Activated B cell treated with CpG ODN at 0.5 μM for 24 hours (primary cell): Measurements from ENCODE around the gene SENP8. TPM values are rescaled to one million over a fixed set of nuclear protein-coding genes. Genes with fewer than 3 reads are reported as not detected.

Experiments used
- ATAC-seq: fragments of 200-7000 bp; cut with Tn5 transposase; one replicate; pipeline ENCODE4 v1.10.0; 2021; ENCODE audit warnings: low read depth, mild to moderate bottlenecking, moderate library complexity
- CTCF ChIA-PET: fragments of 350-600 bp; sonication (Branson Sonifier 250); formaldehyde crosslinking; loops from one replicate; lab custom pipeline; 2021; ENCODE audit warnings: antibody characterized with exemption; lab: Charles Lee
- POLR2A ChIA-PET: fragments of 350-600 bp; sonication (Branson Sonifier 250); formaldehyde crosslinking; loops from one replicate; lab custom pipeline; 2021; ENCODE audit warnings: antibody characterized with exemption; lab: Charles Lee
- DNase-seq: peaks from one replicate; pipeline ENCODE4 v3.0.0; 2022
- H3K27ac Mint-ChIP-seq: one replicate; pipeline ENCODE4 v1.8.0; 2020; ENCODE audit warnings: mixed read lengths
- H3K27me3 Mint-ChIP-seq: one replicate; pipeline ENCODE4 v1.8.0; 2021; ENCODE audit warnings: mixed read lengths
- H3K36me3 Mint-ChIP-seq: one replicate; pipeline ENCODE4 v1.8.0; 2021; ENCODE audit warnings: low read depth, mixed read lengths
- H3K4me1 Mint-ChIP-seq: one replicate; pipeline ENCODE4 v1.8.0; 2021; ENCODE audit warnings: mixed read lengths
- H3K4me3 Mint-ChIP-seq: one replicate; pipeline ENCODE4 v1.8.0; 2020; ENCODE audit warnings: mild to moderate bottlenecking, mixed read lengths
- H3K9me3 Mint-ChIP-seq: one replicate; pipeline ENCODE4 v1.8.0; 2020; ENCODE audit warnings: mixed read lengths
- CTCF ChIP-seq: fragments of 200-600 bp; IDR thresholded peaks from one replicate; pipeline ENCODE4 v1.8.0; 2022; ENCODE audit warnings: antibody characterized with exemption, mild to moderate bottlenecking
- intact Hi-C: fragments of 100-400 bp; cut with micrococcal nuclease; formaldehyde crosslinking; loops from one replicate; pipeline ENCODE4 v1.15.1; 2024
- total RNA-seq: library from RNA; stranded (reverse); gene quantifications from 2 replicates; pipeline ENCODE4 v1.2.3, GENCODE V29; 2022

The SENP8 gene
- total RNA-seq, 1 donor from 2014 or later, result 1.1 TPM

- ATAC-seq, result no peak
- H3K27me3 Mint-ChIP-seq, result peaks cover 6% of the 10 kb centered on the region
- no peak for DNase-seq
- ChIA-PET CTCF (no interaction called here), POLR2A (no interaction called here)
- intact Hi-C loops, result no loop called here
- no peaks in the 10 kb centered on the region for H3K9me3 Mint-ChIP-seq
- no peaks in the 10 kb centered on the region for H3K4me1 Mint-ChIP-seq
- no peak overlapping the region for H3K27ac Mint-ChIP-seq
- no peak for TF ChIP-seq CTCF
- H3K36me3 Mint-ChIP-seq, result no peaks in the 10 kb centered on the region
- no peak overlapping the region for H3K4me3 Mint-ChIP-seq
Measured at GRCh38 chr15:72166716-72167417, 48.7 kb downstream of the SENP8 start.

GRCh38 chr15:72167445-72167844 lies 49.2 kb downstream of the SENP8 start:
- intact Hi-C loops, result no loop called here

GRCh38 chr15:72168131-72168807 lies 50.1 kb downstream of the SENP8 start:
- H3K36me3 Mint-ChIP-seq, result no peaks in the 10 kb centered on the region
- H3K27ac Mint-ChIP-seq, result no peak overlapping the region
- intact Hi-C loops, result no loop called here
- no peak for TF ChIP-seq CTCF
- ATAC-seq (no peak), DNase-seq (no peak)
- no peaks in the 10 kb centered on the region for H3K9me3 Mint-ChIP-seq
- no peaks in the 10 kb centered on the region for H3K4me1 Mint-ChIP-seq
- H3K4me3 Mint-ChIP-seq, result no peak overlapping the region
- CTCF ChIA-PET, result no interaction called here
- H3K27me3 Mint-ChIP-seq, result peaks cover 9% of the 10 kb centered on the region
- POLR2A ChIA-PET, result interaction anchor here (0.6 kb wide), 1 partner anchor 51 kb away, joined by 3 read pairs; no protein-coding TSS in a partner anchor

More at GRCh38 chr15:72167445-72167844, 49.2 kb downstream of the SENP8 start:
- Mint-ChIP-seq H3K36me3 (no peaks in the 10 kb centered on the region), H3K9me3 (no peaks in the 10 kb centered on the region), H3K27me3 (peaks cover 6% of the 10 kb centered on the region), H3K4me3 (no peak overlapping the region), H3K4me1 (no peaks in the 10 kb centered on the region), H3K27ac (no peak overlapping the region)
- ATAC-seq (no peak), DNase-seq (no peak)
- TF ChIP-seq CTCF, result no peak
- CTCF ChIA-PET, result no interaction called here
- POLR2A ChIA-PET, result no interaction called here

- intact Hi-C loops, result no loop called here
Measured at GRCh38 chr15:72168808-72169190, 50.6 kb downstream of the SENP8 start.

More at GRCh38 chr15:72168808-72169190, 50.6 kb downstream of the SENP8 start:
- Mint-ChIP-seq H3K4me3 (no peak overlapping the region), H3K27me3 (peaks cover 9% of the 10 kb centered on the region), H3K27ac (no peak overlapping the region), H3K4me1 (no peaks in the 10 kb centered on the region), H3K9me3 (no peaks in the 10 kb centered on the region), H3K36me3 (no peaks in the 10 kb centered on the region)
- ChIA-PET CTCF (no interaction called here), POLR2A (interaction anchor here (0.6 kb wide), 1 partner anchor 52 kb away, joined by 3 read pairs; no protein-coding TSS in a partner anchor)
- TF ChIP-seq CTCF, result no peak
- DNase-seq, result no peak
- no peak for ATAC-seq
